Muscle of back (tissue), 10 donors: ENCODE results near the gene ZNF512. TPM values are rescaled to one million over a fixed set of nuclear protein-coding genes. Genes with fewer than 3 reads are reported as not detected.

ENCODE experiments used
- polyA plus RNA-seq, 10 donors: library from polyadenylated mRNA; unstranded; fragments of 120-200 nt; gene quantifications; one replicate each; pipeline ENCODE4 v1.2.1, GENCODE V29; 2013; ENCODE audit not compliant: insufficient read length in 10 of 10

Gene ZNF512
- polyA plus RNA-seq, 10 donors = 37.1 to 50.7 (median 42.8) TPM

Other genes with a start within 250 kb of the ZNF512 start
- gene GTF3C2, start 226.3 kb upstream of the ZNF512 start, polyA plus RNA-seq = 10 to 100 TPM; 24.0 to 44.3 (median 32.1) TPM
- gene EIF2B4, start 212.7 kb upstream of the ZNF512 start, polyA plus RNA-seq = 10 to 100 TPM; 27.4 to 37.7 (median 32.9) TPM
- 10 to 100 TPM; 61.3 to 88.8 (median 74.0) TPM for gene SNX17, start 212.4 kb upstream of the ZNF512 start, polyA plus RNA-seq
- gene ZNF513, start 202.3 kb upstream of the ZNF512 start, polyA plus RNA-seq = 10 to 100 TPM in 8 of 10 donors, 1 to 10 TPM in 2; 7.7 to 14.4 (median 11.6) TPM
- gene PPM1G, start 173.5 kb upstream of the ZNF512 start, polyA plus RNA-seq = 10 to 100 TPM; 49.3 to 64.6 (median 56.7) TPM
- gene NRBP1, start 154.4 kb upstream of the ZNF512 start, polyA plus RNA-seq = 100 to 1,000 TPM; 106 to 133 (median 118) TPM
- gene KRTCAP3, start 140.7 kb upstream of the ZNF512 start, polyA plus RNA-seq = 1 to 10 TPM; 1.3 to 4.5 (median 2.3) TPM
- gene IFT172, start 93.3 kb upstream of the ZNF512 start, polyA plus RNA-seq = 10 to 100 TPM; 12.0 to 34.0 (median 18.4) TPM
- gene FNDC4, start 87.8 kb upstream of the ZNF512 start, polyA plus RNA-seq = 10 to 100 TPM in 2 of 10 donors, 1 to 10 TPM in 8; 6.3 to 13.6 (median 8.1) TPM
- under 1 TPM in 2 of 10 donors, not detected in 8; 0.05 to 0.29 TPM for gene GCKR, start 86.2 kb upstream of the ZNF512 start, polyA plus RNA-seq
- 1 to 10 TPM; 5.9 to 7.3 (median 6.7) TPM for gene CCDC121, start 46.0 kb downstream of the ZNF512 start, polyA plus RNA-seq
- gene GPN1, start 46.0 kb downstream of the ZNF512 start, polyA plus RNA-seq = 10 to 100 TPM; 29.2 to 39.6 (median 35.2) TPM
- 10 to 100 TPM; 23.6 to 44.1 (median 30.0) TPM for gene SUPT7L, start 80.6 kb downstream of the ZNF512 start, polyA plus RNA-seq
- gene SLC4A1AP, start 80.8 kb downstream of the ZNF512 start, polyA plus RNA-seq = 10 to 100 TPM; 21.6 to 30.0 (median 24.0) TPM
- gene MRPL33, start 188.7 kb downstream of the ZNF512 start, polyA plus RNA-seq = 100 to 1,000 TPM; 102 to 132 (median 117) TPM